ENCODE measurements around the gene ZNF507. TPM values are rescaled to one million over a fixed set of nuclear protein-coding genes. Genes with fewer than 3 reads are reported as not detected.

The ZNF507 gene
- total and polyA plus RNA-seq, 4 experiments from 2014 or later: 5.0 to 40.8 (median 23.5) TPM

DNA sequence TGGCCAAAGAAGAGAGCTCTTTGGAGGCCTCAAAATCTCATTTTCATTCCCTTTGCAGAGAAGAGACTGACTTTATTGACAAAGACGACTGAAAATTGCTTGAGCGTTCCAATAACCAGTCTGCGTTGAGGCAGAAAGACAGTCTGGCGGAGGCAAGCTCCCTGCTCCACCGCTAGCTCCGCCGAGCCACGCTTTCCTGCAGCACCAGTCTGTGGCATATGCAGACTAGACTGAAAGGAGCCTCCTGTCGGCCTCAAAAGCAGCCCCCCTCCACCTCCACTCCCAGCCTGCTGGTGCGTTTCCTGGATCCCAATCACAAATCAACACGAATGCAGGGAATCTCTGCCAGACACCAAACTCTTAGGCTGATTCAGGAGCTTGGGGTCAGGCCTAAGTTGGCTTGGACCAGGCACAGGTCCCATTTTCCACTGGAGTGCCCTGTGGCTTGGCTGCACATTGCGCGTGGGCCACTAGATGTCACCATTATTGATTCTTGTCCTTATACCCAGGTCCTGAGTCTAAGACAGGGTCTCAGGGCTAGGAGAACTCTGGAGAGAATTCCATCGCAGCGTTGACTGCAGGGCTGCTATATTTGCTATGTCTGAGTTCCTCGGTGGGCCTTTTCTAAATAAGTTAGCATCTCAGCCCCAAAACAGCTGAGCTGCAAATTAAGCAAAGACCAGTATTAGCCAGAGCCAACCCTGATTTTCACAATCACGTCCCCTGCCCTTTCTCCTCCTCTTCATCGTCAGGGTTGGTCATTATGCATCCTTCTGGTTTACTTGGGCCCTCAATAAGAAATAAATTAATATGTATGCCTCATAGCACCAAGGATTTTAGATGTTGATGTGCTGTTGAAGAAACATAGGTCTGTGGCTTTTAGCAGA, 5.2 kb upstream of the ZNF507 start:
- CTCF ChIA-PET (ENCODE audit: partially characterized antibody): interaction anchor here (0.7 to 2.8 kb wide), 12 partner anchors 9 to 1657 kb away, joined by 3 to 41 read pairs (median 4); no protein-coding TSS in a partner anchor
- POLR2A ChIA-PET (ENCODE audit: partially characterized antibody): no interaction called here

DNA sequence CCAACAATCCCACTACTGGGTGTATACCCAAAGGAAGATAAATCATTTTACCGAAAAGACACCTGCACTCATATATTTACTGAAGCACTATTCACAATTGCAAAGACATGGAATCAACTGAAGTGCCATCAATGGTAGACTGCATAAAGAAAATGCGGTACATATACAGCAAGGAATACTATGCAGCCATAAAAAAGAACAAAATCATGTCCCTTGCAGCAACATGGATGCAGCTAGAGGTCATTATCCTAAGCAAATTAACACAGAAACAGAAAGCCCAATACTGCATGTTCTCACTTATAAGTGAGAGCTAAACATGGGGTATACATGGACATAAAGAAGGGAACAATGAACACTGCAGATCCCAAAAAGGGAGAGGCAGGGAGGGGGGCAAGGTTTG, 2.7 kb upstream of the ZNF507 start:
- Mint-ChIP-seq H3K27me3 (peaks cover 0 to 1% of the 10 kb centered on the region in 2 donors), H3K9me3 (no peaks in the 10 kb centered on the region), H3K27ac (no peak overlapping the region), H3K36me3 (peaks cover 0 to 13% of the 10 kb centered on the region in 2 donors), H3K4me3 (no peak overlapping the region), H3K4me1 (peaks cover 10 to 21% (median 16%) of the 10 kb centered on the region in 4 donors)
- no peaks in the 10 kb centered on the region for H3K27me3 ChIP-seq (ENCODE audit: insufficient read depth, low read length)
- intact Hi-C loops (cut with micrococcal nuclease): no loop called here
- H3K4me3 ChIP-seq (ENCODE audit: low read length in 2 of 2): no peak overlapping the region
- DNase-seq: no peak
- peaks cover 21% of the 10 kb centered on the region for H3K4me1 ChIP-seq (ENCODE audit: insufficient read depth, low read length)
- peaks cover 6% of the 10 kb centered on the region for H3K36me3 ChIP-seq (ENCODE audit: insufficient read depth, low read length)
- CTCF ChIA-PET (ENCODE audit: partially characterized antibody): no interaction called here
- H3K27ac ChIP-seq (ENCODE audit: low read depth, low read length): no peak overlapping the region
- no peaks in the 10 kb centered on the region for H3K9me3 ChIP-seq (ENCODE audit: control insufficient read depth in 1 of 2, low read length in 2 of 2)
- POLR2A ChIA-PET (ENCODE audit: partially characterized antibody): no interaction called here

More for the DNA sequence above, 5.2 kb upstream of the ZNF507 start:
- H3K27me3 Mint-ChIP-seq: peaks cover 0 to 1% of the 10 kb centered on the region in 2 donors
- H3K9me3 ChIP-seq (ENCODE audit: control insufficient read depth in 1 of 2, low read length in 2 of 2): no peaks in the 10 kb centered on the region
- no peak overlapping the region for H3K27ac ChIP-seq (ENCODE audit: low read depth, low read length)
- intact Hi-C loops (cut with micrococcal nuclease): no loop called here
- H3K4me1 ChIP-seq (ENCODE audit: insufficient read depth, low read length): peaks cover 7% of the 10 kb centered on the region
- no peaks in the 10 kb centered on the region for H3K36me3 ChIP-seq (ENCODE audit: insufficient read depth, low read length)
- H3K27me3 ChIP-seq (ENCODE audit: insufficient read depth, low read length): no peaks in the 10 kb centered on the region
- DNase-seq: peak in 4 of 5 donors; percentile 11 to 28 (median 21)
- H3K4me3 Mint-ChIP-seq: no peak overlapping the region
- H3K9me3 Mint-ChIP-seq: no peaks in the 10 kb centered on the region
- H3K27ac Mint-ChIP-seq: peak overlapping the region in 2 of 7 donors; percentile 62 to 67
- H3K4me3 ChIP-seq (ENCODE audit: low read length in 2 of 2): no peak overlapping the region
- no peaks in the 10 kb centered on the region for H3K36me3 Mint-ChIP-seq
- H3K4me1 Mint-ChIP-seq: peaks cover 0 to 3% (median 0%) of the 10 kb centered on the region in 4 donors

DNA sequence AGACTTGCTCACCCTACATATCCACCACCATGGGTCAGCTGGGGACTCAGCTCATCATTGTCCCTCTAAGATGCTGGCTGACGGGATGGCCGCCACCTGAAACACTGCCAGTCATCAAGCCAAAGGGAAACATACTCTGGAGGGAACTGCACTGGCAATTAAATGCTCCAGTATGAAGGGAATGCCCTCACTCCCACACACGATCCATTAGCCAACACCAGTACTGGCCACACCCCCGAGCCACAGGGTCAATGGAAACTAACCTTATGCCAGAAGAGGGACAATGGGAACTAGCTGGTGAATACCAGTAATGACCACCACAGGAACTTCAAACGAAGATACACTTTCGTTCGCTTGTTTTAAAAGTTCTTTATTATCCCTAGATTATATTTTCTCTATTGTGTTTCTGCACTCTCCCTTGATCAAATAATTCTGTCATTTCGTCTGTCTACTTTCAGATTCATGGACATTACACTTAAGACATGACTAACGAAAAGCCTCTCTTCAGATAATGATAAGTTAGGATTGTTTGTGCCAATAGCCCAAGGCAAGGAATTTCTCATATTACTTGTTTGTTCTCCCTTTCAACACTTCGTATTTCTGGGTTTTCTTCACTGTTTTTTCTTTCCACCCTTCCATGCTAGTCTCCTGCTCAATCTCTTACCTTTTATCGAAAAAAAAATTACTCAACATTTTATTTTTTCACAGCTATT, 1.7 kb upstream of the ZNF507 start:
- H3K27ac Mint-ChIP-seq: peak overlapping the region in 1 of 7 donors; percentile 22

DNA sequence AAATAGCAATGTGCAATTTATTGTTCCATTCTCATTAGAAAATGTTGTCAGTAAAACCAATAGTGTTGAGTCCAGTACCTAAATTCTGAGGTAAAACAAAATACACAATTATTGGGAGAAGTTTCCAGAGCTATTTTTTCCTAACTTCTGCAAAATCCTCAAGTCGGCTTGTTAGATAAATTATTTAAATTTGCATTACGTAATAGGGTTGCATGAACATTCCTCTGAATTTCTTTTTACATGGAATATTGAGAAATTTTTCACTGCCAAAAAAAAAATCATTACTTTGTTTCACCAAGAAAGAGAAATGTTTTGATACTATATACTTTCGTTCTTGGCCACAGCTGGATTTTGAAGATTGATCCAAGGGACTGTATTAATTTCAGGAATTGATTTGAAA, 1.5 kb downstream of the ZNF507 start:
- Histone ChIP-seq H3K27me3 (ENCODE audit: insufficient read depth, low read length) (no peaks in the 10 kb centered on the region), H3K4me1 (ENCODE audit: insufficient read depth, low read length) (peaks cover 59% of the 10 kb centered on the region), H3K36me3 (ENCODE audit: insufficient read depth, low read length) (peaks cover 15% of the 10 kb centered on the region), H3K27ac (ENCODE audit: low read depth, low read length) (peak overlapping the region; percentile 80), H3K9me3 (ENCODE audit: control insufficient read depth in 1 of 2, low read length in 2 of 2) (no peaks in the 10 kb centered on the region), H3K4me3 (ENCODE audit: low read length in 2 of 2) (peak overlapping the region; percentile 80 to 91)
- Mint-ChIP-seq H3K27me3 (peaks cover 0 to 1% of the 10 kb centered on the region in 2 donors), H3K4me3 (peak overlapping the region; percentile 91 to 99 (median 98)), H3K9me3 (no peaks in the 10 kb centered on the region), H3K4me1 (peaks cover 38 to 63% (median 51%) of the 10 kb centered on the region in 4 donors), H3K27ac (peak overlapping the region in 4 of 7 donors; percentile 64 to 97 (median 94)), H3K36me3 (peaks cover 26 to 43% of the 10 kb centered on the region in 2 donors)
- intact Hi-C loops (cut with micrococcal nuclease): no loop called here
- POLR2A ChIA-PET (ENCODE audit: partially characterized antibody): interaction anchor here (3.7 kb wide), 1 partner anchor 58 kb away, joined by 36 read pairs; the partner anchor contains the start of gene DPY19L3
- no peak for DNase-seq
- CTCF ChIA-PET (ENCODE audit: partially characterized antibody): interaction anchor here (1.5 kb wide), 1 partner anchor 11 kb away, joined by 4 read pairs; no protein-coding TSS in a partner anchor

More for the DNA sequence above, 1.7 kb upstream of the ZNF507 start:
- H3K27me3 ChIP-seq (ENCODE audit: insufficient read depth, low read length): no peaks in the 10 kb centered on the region
- peaks cover 3 to 18% of the 10 kb centered on the region in 2 donors for H3K36me3 Mint-ChIP-seq
- intact Hi-C loops (cut with micrococcal nuclease): loop anchor here (2.0 kb wide), 1 partner anchor 237 kb away; the partner anchor contains the start of gene PDCD5
- H3K9me3 Mint-ChIP-seq: no peaks in the 10 kb centered on the region
- ChIA-PET CTCF (ENCODE audit: partially characterized antibody) (no interaction called here), POLR2A (ENCODE audit: partially characterized antibody) (interaction anchor here (1.0 to 3.7 kb wide), 2 partner anchors 61 to 237 kb away, joined by 4 to 36 read pairs; partner anchors contain the start of genes DPY19L3 and PDCD5)
- H3K9me3 ChIP-seq (ENCODE audit: control insufficient read depth in 1 of 2, low read length in 2 of 2): no peaks in the 10 kb centered on the region
- no peak for DNase-seq
- peak overlapping the region in 4 of 8 donors; percentile 43 to 63 (median 57) for H3K4me3 Mint-ChIP-seq
- H3K4me1 ChIP-seq (ENCODE audit: insufficient read depth, low read length): peaks cover 31% of the 10 kb centered on the region
- H3K4me3 ChIP-seq (ENCODE audit: low read length in 2 of 2): no peak overlapping the region
- peaks cover 7% of the 10 kb centered on the region for H3K36me3 ChIP-seq (ENCODE audit: insufficient read depth, low read length)
- no peak overlapping the region for H3K27ac ChIP-seq (ENCODE audit: low read depth, low read length)
- peaks cover 0 to 1% of the 10 kb centered on the region in 2 donors for H3K27me3 Mint-ChIP-seq
- H3K4me1 Mint-ChIP-seq: peaks cover 12 to 31% (median 22%) of the 10 kb centered on the region in 4 donors

DNA sequence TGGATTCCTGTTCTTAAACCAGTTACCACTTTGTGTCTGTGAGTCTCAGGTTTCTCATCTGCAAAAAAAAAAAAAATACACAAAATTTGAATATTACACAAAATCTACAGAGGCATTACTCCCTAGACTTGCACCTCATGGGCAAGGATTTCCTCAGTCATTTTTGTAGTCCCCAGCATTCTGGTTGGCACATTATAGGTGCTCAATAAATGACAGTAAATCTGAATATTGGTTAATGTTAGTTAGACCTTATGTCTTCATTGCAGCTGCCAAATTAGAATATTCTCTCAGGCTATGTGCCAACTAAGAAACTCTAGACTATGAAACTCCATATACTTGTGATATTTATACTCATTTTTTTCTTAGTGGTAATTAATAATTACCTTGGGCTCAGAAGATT, 2.2 kb downstream of the ZNF507 start:
- intact Hi-C loops (cut with micrococcal nuclease): no loop called here
- Mint-ChIP-seq H3K27ac (peak overlapping the region in 1 of 7 donors; percentile 92), H3K27me3 (peaks cover 0 to 1% of the 10 kb centered on the region in 2 donors), H3K36me3 (peaks cover 33 to 49% of the 10 kb centered on the region in 2 donors), H3K4me1 (peaks cover 43 to 69% (median 57%) of the 10 kb centered on the region in 4 donors), H3K9me3 (no peaks in the 10 kb centered on the region), H3K4me3 (peak overlapping the region in 6 of 8 donors; percentile 20 to 99 (median 95))
- POLR2A ChIA-PET (ENCODE audit: partially characterized antibody): interaction anchor here (0.6 to 3.7 kb wide), 2 partner anchors 58 to 234 kb away, joined by 4 to 36 read pairs; partner anchors contain the start of gene DPY19L3
- H3K36me3 ChIP-seq (ENCODE audit: insufficient read depth, low read length): peaks cover 16% of the 10 kb centered on the region
- no peaks in the 10 kb centered on the region for H3K9me3 ChIP-seq (ENCODE audit: control insufficient read depth in 1 of 2, low read length in 2 of 2)
- H3K27me3 ChIP-seq (ENCODE audit: insufficient read depth, low read length): no peaks in the 10 kb centered on the region
- no peak overlapping the region for H3K4me3 ChIP-seq (ENCODE audit: low read length in 2 of 2)
- CTCF ChIA-PET (ENCODE audit: partially characterized antibody): no interaction called here
- no peak for DNase-seq
- H3K27ac ChIP-seq (ENCODE audit: low read depth, low read length): no peak overlapping the region
- peaks cover 66% of the 10 kb centered on the region for H3K4me1 ChIP-seq (ENCODE audit: insufficient read depth, low read length)

DNA sequence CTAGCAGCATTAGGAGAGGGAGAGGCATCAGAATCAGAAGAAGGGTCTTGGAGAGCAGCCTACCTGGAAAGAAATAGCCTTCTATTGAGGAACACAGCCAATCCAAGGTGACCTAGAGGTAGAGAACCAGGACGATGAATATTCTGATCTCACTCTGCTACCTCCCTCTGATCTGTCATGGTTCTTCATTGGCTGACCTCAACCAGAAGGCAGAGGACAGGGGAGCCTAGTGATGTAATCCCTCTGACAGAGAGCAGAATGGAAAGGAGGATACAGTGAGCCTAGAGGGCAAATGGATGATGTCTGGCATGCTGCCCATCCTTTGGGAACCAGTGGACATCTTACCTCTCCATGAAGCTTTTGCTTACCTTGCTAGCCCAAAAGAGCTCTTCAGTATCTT, 3.6 kb downstream of the ZNF507 start:
- CTCF ChIA-PET (ENCODE audit: partially characterized antibody): interaction anchor here (1.4 to 3.3 kb wide), 2 partner anchors 9 to 11 kb away, joined by 5 to 15 read pairs; no protein-coding TSS in a partner anchor
- Mint-ChIP-seq H3K9me3 (no peaks in the 10 kb centered on the region), H3K4me1 (peaks cover 48 to 84% (median 68%) of the 10 kb centered on the region in 4 donors), H3K27ac (peak overlapping the region in 1 of 7 donors; percentile 43), H3K36me3 (peaks cover 47 to 64% of the 10 kb centered on the region in 2 donors), H3K27me3 (no peaks in the 10 kb centered on the region), H3K4me3 (peak overlapping the region in 4 of 8 donors; percentile 14 to 63 (median 31))
- Histone ChIP-seq H3K27me3 (ENCODE audit: insufficient read depth, low read length) (no peaks in the 10 kb centered on the region), H3K27ac (ENCODE audit: low read depth, low read length) (no peak overlapping the region), H3K36me3 (ENCODE audit: insufficient read depth, low read length) (peaks cover 31% of the 10 kb centered on the region), H3K9me3 (ENCODE audit: control insufficient read depth in 1 of 2, low read length in 2 of 2) (no peaks in the 10 kb centered on the region), H3K4me3 (ENCODE audit: low read length in 2 of 2) (no peak overlapping the region), H3K4me1 (ENCODE audit: insufficient read depth, low read length) (peaks cover 67% of the 10 kb centered on the region)
- POLR2A ChIA-PET (ENCODE audit: partially characterized antibody): no interaction called here
- intact Hi-C loops (cut with micrococcal nuclease): no loop called here
- no peak for DNase-seq

Measured in CD4-positive, alpha-beta memory T cell (primary cell).